Inflammatory macrophage treated with lipopolysaccharide for 1 hour (primary cell): ENCODE results near the gene IKZF3.

Experiments
- DNase-seq, 2 donors: peaks; one replicate each; pipeline ENCODE4 v3.0.0-alpha.2; 2020 to 2022

Gene IKZF3

DNA sequence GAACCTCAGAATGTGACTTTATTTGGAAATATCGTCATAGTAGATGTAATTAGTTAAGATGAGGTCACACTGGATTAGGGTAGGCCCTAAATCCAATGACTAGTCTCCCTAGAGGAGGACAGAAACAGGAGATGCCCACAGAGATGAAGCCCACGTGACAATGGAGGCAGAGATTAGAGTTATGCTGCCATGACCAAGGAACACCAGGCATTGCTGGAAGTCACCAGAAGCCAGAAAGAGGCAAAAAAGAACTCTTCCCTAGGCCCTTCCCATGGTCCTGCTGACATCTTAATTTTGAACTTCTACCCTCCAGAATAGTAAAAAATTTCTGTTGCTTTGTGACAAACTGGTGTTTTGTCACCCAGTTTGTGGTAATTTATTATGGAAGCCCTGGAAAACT, 49.6 kb downstream of the IKZF3 start:
- DNase-seq, result no peak

DNA sequence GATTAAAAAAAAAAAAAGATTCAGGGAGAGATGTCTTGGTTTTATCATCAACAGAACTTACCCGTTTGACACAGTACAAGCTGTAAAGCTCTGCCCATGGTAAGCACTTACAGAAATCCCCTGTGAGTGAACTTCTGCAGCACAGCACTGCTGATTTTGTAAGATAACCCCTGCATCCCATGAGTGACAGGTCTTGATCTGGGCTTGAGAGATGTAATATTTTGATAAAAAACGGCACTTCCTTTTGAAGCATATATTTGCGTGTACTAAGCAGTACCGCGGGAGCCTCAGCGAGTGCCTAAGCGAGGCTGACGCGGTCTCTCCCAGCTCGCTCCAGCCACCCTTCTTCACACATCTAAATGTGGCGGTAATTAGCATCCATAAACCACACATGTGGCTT, 50.5 kb downstream of the IKZF3 start:
- DNase-seq, result no peak

DNA sequence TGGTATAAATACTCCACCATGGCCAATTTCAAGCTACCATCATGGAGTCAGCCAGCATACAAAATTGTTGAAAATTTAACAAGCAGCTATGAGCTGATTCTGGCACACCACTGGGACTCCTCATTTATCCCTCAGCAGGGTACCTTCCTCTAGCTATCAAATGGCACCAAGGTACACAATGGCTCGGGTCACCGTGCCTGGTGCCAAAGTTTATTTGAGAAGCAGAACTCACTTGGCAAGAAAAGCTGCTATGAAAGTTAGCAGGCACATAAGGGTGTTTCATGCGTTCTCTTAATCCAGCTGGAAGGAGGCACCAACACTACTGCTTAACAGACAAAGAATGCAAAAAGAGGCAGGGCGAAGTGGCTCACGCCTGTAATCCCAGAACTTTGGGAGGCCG, 51.6 kb downstream of the IKZF3 start:
- no peak for DNase-seq

GRCh38 chr17:39810939-39811728, 53.0 kb downstream of the IKZF3 start:
- no peak for DNase-seq

GRCh38 chr17:39809221-39809620, 54.9 kb downstream of the IKZF3 start:
- no peak for DNase-seq

- DNase-seq, result no peak
These were observed 55.6 kb downstream of the IKZF3 start for GRCh38 chr17:39808409-39808997.

DNA sequence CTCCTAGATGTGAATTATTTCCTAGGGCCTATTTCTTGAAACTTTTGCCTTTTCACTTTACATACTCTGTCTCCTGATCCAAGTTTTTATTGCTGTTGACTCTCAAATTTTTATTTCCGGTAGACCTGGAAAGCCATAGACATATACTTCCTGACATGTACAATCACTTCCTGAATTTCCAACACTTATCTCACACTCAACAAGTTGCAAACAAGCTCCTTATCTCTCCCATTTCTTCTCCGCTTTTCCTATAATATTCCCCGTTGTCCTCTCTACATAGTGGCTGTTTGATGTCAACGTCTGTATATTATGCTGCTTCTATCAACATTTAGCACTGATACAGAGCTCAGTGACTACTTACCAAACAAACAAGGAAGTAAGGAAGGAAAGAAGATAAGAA, 59.3 kb downstream of the IKZF3 start:
- DNase-seq, result no peak

GRCh38 chr17:39801055-39801454, 63.1 kb downstream of the IKZF3 start:
- no peak for DNase-seq

DNA sequence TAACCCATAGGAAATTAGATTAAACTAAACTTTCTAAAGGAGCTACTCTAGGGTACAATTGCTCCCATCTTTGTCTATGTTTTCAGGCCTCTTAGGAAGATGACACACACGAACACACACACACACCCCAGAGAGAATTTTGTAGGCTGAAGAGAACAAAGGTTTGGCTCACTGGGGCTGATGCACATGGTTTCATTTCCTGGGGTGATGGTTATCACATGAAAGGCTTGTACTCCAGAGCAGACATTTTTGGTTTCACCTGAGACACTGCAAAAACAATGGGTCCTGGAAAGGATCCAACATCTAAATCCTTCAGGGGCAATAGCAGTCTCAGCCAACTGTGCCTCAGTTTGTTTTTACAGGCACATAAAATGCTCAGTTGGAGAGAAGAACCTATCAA, 63.6 kb downstream of the IKZF3 start:
- DNase-seq, result no peak

DNA sequence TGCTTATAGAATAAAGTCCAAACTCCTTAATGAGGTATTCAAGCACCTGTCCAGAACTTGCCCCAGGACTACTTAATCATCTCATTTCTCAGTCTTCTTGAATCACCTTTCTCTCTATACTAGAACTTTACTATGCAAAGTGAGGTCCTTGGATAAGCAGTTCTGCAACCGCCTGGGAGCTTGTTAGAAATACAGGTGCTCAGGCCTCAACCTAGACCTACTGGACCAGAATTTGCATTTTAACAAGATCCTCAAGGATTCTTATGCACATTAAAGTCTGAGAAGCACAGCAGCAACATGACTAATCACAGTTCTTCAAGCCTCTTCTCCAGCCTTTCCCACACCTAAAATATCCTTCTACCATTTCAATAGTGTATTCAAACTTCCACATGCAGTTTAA, 64.7 kb downstream of the IKZF3 start:
- DNase-seq, result no peak

- no peak for DNase-seq
These were observed 69.7 kb downstream of the IKZF3 start for GRCh38 chr17:39794249-39794970.

DNA sequence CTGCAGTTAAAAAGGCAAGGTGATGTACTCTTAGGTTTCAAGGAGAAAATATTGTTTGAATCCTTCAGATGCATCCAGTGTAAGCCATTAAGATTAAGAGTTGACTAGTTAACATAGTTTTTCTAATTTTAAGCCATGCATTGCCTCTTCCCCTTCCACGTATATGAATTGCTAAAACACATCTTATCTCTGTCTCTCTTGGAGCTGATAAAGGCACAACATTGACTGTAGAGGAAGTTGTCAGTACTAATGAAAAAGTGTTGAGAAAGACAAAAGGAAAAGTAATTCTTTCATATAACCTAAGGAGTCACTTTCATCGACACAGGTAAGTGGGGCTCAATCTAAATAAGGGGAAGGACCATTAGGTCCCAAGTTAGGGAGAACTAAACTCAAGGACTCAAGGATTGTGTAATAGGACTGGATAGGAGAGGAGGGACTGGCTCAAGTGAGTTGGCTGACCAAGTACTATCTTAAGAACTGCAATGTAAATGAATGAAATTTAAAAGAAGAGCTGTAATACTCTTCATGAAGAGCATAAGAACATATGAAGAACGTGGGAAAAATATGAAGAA, 70.7 kb downstream of the IKZF3 start:
- no peak for DNase-seq

GRCh38 chr17:39792526-39793221, 71.4 kb downstream of the IKZF3 start:
- no peak for DNase-seq

DNA sequence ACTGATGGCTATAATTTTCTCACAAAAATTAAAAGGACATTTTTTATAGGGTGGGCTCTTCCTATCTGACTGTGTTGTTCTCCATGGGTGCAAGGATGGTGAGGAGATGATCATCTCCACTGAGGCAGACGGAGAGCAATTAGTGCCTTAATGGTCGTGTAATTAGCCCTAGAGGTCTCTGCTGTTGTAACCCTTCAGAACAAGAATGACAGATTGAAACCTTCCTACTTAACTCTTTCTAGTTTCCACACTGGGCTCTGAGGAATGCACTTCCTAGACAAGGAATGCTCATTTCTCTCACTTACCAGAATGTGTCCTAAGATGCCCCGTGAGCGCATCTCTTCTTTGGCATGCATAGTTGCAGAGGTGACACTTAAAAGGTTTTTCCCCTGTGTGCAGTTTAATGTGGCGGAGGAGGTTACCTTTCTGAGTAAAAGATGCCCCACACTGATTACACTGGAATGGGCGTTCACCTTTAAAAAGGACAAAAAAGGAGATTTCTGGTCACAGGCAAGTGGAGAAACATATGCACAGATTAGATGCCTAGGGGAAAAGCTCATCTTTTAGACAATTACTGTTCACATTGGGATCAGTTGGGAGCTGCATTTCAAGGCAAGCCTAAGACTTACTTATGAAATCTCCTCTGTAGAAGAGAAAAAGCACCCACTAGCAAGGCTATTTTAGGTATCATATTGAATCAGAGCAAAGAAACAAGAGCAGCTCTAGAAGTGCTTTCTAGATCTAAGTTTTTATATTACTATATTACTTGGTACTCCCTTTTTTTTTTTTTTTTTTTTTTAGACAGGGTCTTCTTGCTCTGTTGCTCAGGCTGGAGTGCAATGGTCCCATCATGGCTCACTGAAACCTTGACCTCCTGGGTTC, 72.8 kb downstream of the IKZF3 start:
- DNase-seq, result no peak

DNA sequence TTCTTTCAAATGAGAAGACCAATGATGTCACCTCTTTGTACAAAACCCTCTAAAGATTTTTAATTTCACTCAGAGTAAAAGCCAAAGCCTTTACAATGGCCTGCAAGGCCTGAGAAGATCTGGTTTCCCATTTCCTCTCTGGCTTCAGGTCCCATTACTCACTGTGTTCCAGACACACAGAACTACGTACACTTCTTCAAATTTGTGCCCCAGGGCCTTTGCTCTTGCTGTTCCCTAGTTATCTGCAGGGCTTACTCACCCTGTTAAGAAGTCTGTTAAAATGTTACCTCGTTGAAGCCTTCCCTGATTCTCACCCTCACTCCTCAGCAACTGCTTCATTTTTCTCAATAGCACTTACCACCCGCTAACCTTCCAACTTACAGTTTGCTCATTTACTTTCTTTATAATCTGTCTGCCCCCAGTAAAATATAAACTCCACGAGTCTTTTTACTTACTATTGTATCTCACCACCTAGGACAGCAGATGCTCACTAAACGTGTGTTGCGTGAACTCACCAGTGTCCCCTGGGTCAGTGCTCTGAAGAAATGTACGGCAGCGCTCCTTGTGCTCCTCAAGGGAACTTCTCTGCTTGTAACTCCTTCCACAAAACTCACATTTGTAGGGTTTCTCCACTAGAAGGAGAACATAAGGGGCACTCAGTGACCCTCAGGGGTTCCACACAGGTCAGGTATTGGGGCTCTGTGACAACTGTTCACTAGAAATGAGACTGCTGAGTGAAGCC, 76.2 kb downstream of the IKZF3 start:
- no peak for DNase-seq

GRCh38 chr17:39787041-39787440, 77.1 kb downstream of the IKZF3 start:
- DNase-seq, result no peak

- no peak for DNase-seq
These were observed 81.1 kb downstream of the IKZF3 start for GRCh38 chr17:39782980-39783379.

DNA sequence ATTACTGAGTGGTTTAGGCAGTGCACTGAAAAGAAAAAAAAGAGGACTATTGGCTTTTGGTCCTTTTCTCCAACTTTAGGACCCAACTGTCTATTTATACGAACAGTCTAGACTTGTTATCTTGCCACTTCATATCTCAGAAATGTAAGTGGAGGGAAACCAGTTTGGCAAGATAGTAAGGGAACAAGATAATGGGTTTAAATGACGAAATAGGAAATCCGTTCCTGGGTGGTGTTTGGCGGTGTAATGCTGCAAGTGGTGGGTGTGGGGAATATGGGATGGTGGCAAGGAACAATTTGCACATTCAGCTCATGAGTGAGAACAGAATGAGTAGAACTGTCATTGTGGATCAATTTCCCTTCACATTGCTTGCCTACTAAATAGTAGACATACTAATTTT, 81.6 kb downstream of the IKZF3 start:
- DNase-seq, result no peak

GRCh38 chr17:39781861-39782213, 82.3 kb downstream of the IKZF3 start:
- DNase-seq, result no peak

DNA sequence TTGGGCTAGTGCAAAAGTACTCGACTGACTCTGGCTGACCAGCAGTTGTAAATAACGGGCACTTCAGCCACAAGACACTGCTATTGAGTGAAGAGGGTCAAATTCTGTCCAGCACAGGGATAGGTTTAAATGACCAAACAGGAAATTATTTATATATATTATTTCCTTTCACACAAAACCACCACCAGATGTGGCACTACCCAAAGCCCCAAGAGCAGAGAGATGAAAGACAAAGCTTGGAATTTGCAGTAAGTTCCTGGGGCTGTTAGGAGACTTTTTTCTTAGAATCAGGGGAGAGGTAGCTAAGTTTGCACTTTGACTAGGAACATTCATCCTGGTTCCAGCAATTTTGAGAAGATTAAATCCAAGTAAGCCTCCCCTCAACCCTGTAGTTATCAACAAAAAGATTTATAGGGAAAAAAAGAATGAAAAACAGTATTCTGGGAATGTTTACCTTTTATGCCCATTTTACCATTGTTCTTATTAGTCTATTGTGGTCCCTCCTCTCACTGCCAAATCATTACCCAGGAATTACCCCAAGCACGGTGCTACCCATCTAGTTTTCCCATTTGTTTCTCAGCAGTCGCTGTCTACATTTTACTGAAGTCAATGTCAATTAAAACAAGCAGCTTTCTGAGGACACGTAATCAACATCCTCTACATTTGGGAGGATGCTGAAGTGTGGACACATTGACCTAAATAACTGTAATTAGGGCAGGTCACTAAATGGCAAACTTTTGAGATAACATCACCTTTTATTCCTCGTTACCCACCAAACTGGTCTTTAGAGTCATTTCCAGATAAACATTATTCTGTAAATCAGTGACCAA, 82.9 kb downstream of the IKZF3 start:
- DNase-seq, result no peak
